Activated T-helper 17 cell treated with anti-CD3 and anti-CD28 coated beads, Interleukin-2, amount 50 U/mL, for 72 hours (primary cell): Measurements from ENCODE around the gene MDC1. TPM values are rescaled to one million over a fixed set of nuclear protein-coding genes. Genes with fewer than 3 reads are reported as not detected.
"Not testable (repeated sequence)": the region's sequence is repeated elsewhere in the genome, so short reads cannot be mapped to it uniquely, and the experiment has no call there.

Experiments used
- ATAC-seq: fragments of 150-1000 bp; cut with Tn5 transposase; replicated peaks from 2 replicates; pipeline ENCODE4 v1.10.0; 2021; ENCODE audit warnings: mild to moderate bottlenecking, moderate library complexity
- H3K27ac Mint-ChIP-seq: one replicate; pipeline ENCODE4 v1.8.0; 2022; ENCODE audit warnings: mixed read lengths
- H3K27me3 Mint-ChIP-seq: one replicate; pipeline ENCODE4 v1.8.0; 2022; ENCODE audit warnings: mixed read lengths
- H3K36me3 Mint-ChIP-seq: one replicate; pipeline ENCODE4 v1.8.0; 2022; ENCODE audit warnings: low read depth, mild to moderate bottlenecking, mixed read lengths
- H3K4me1 Mint-ChIP-seq: one replicate; pipeline ENCODE4 v1.8.0; 2022; ENCODE audit warnings: mixed read lengths
- H3K4me3 Mint-ChIP-seq: one replicate; pipeline ENCODE4 v1.8.0; 2022; ENCODE audit warnings: mild to moderate bottlenecking, mixed read lengths
- H3K9me3 Mint-ChIP-seq: one replicate; pipeline ENCODE4 v1.8.0; 2022; ENCODE audit warnings: mixed read lengths
- total RNA-seq, 2 donors: library from RNA; stranded (reverse); gene quantifications; one replicate each; pipeline ENCODE4 v1.2.3, GENCODE V29; 2022

MDC1 gene
- total RNA-seq, 2 donors from 2014 or later, result 57.4 to 82.1 TPM

- Mint-ChIP-seq H3K4me1 (peaks cover 47% of the 10 kb centered on the region), H3K36me3 (peaks cover 88% of the 10 kb centered on the region), H3K4me3 (peak overlapping the region; percentile 86), H3K27me3 (no peaks in the 10 kb centered on the region), H3K27ac (peak overlapping the region; percentile 95), H3K9me3 (peaks cover 3% of the 10 kb centered on the region)
- no peak for ATAC-seq
Observed at GRCh38 chr6:30741063-30741779, 24.1 kb upstream of the MDC1 start.

- ATAC-seq, result no peak
- Mint-ChIP-seq H3K36me3 (peaks cover 95% of the 10 kb centered on the region), H3K27me3 (no peaks in the 10 kb centered on the region), H3K27ac (peak overlapping the region; percentile 95), H3K9me3 (peaks cover 3% of the 10 kb centered on the region), H3K4me1 (peaks cover 51% of the 10 kb centered on the region), H3K4me3 (peak overlapping the region; percentile 86)
Observed at GRCh38 chr6:30740540-30740870, 23.4 kb upstream of the MDC1 start.

GRCh38 chr6:30738532-30738931 lies 21.5 kb upstream of the MDC1 start:
- ATAC-seq, result no peak
- H3K36me3 Mint-ChIP-seq, result peaks cover 97% of the 10 kb centered on the region
- no peak overlapping the region for H3K27ac Mint-ChIP-seq
- peaks cover 52% of the 10 kb centered on the region for H3K4me1 Mint-ChIP-seq
- H3K9me3 Mint-ChIP-seq, result peaks cover 3% of the 10 kb centered on the region
- no peaks in the 10 kb centered on the region for H3K27me3 Mint-ChIP-seq
- peak overlapping the region; percentile 86 for H3K4me3 Mint-ChIP-seq

GRCh38 chr6:30735668-30736314 lies 18.7 kb upstream of the MDC1 start:
- ATAC-seq, result peak; percentile 54
- H3K9me3 Mint-ChIP-seq, result peaks cover 3% of the 10 kb centered on the region
- H3K36me3 Mint-ChIP-seq, result peaks cover 96% of the 10 kb centered on the region
- peak overlapping the region; percentile 86 for H3K4me3 Mint-ChIP-seq
- H3K27me3 Mint-ChIP-seq, result no peaks in the 10 kb centered on the region
- peak overlapping the region; percentile 96 for H3K27ac Mint-ChIP-seq
- H3K4me1 Mint-ChIP-seq, result peaks cover 50% of the 10 kb centered on the region

GRCh38 chr6:30732237-30732943 lies 15.3 kb upstream of the MDC1 start:
- Mint-ChIP-seq H3K9me3 (peaks cover 3% of the 10 kb centered on the region), H3K4me3 (peak overlapping the region; percentile 26), H3K36me3 (peaks cover 98% of the 10 kb centered on the region), H3K4me1 (peaks cover 40% of the 10 kb centered on the region), H3K27me3 (no peaks in the 10 kb centered on the region), H3K27ac (no peak overlapping the region)
- no peak for ATAC-seq

GRCh38 chr6:30730601-30731435 lies 13.7 kb upstream of the MDC1 start:
- Mint-ChIP-seq H3K27me3 (no peaks in the 10 kb centered on the region), H3K27ac (peak overlapping the region; percentile 5), H3K36me3 (peaks cover 98% of the 10 kb centered on the region), H3K9me3 (no peaks in the 10 kb centered on the region), H3K4me1 (peaks cover 26% of the 10 kb centered on the region), H3K4me3 (peak overlapping the region; percentile 60)
- peak; percentile 65 for ATAC-seq

GRCh38 chr6:30727920-30728553 lies 11.0 kb upstream of the MDC1 start:
- Mint-ChIP-seq H3K4me1 (peaks cover 39% of the 10 kb centered on the region), H3K4me3 (no peak overlapping the region), H3K27ac (peak overlapping the region; percentile 32), H3K9me3 (no peaks in the 10 kb centered on the region), H3K27me3 (no peaks in the 10 kb centered on the region), H3K36me3 (peaks cover 100% of the 10 kb centered on the region)
- ATAC-seq, result no peak

GRCh38 chr6:30726506-30727413 lies 9.7 kb upstream of the MDC1 start:
- Mint-ChIP-seq H3K27me3 (no peaks in the 10 kb centered on the region), H3K9me3 (no peaks in the 10 kb centered on the region)

GRCh38 chr6:30725713-30726505 lies 8.8 kb upstream of the MDC1 start:
- ATAC-seq, result no peak
- Mint-ChIP-seq H3K27ac (no peak overlapping the region), H3K9me3 (no peaks in the 10 kb centered on the region), H3K4me1 (peaks cover 37% of the 10 kb centered on the region), H3K27me3 (no peaks in the 10 kb centered on the region), H3K4me3 (peak overlapping the region; percentile 99), H3K36me3 (peaks cover 100% of the 10 kb centered on the region)

More at GRCh38 chr6:30726506-30727413, 9.7 kb upstream of the MDC1 start:
- no peak overlapping the region for H3K27ac Mint-ChIP-seq
- peak overlapping the region; percentile 27 for H3K4me3 Mint-ChIP-seq
- H3K4me1 Mint-ChIP-seq, result peaks cover 39% of the 10 kb centered on the region
- ATAC-seq, result no peak
- peaks cover 100% of the 10 kb centered on the region for H3K36me3 Mint-ChIP-seq

- H3K27ac Mint-ChIP-seq, result peak overlapping the region; percentile 83
- H3K27me3 Mint-ChIP-seq, result no peaks in the 10 kb centered on the region
- H3K4me3 Mint-ChIP-seq, result peak overlapping the region; percentile 99
- ATAC-seq, result no peak
- H3K36me3 Mint-ChIP-seq, result peaks cover 100% of the 10 kb centered on the region
- H3K9me3 Mint-ChIP-seq, result no peaks in the 10 kb centered on the region
- peaks cover 30% of the 10 kb centered on the region for H3K4me1 Mint-ChIP-seq
Observed at GRCh38 chr6:30724906-30725667, 8.0 kb upstream of the MDC1 start.

GRCh38 chr6:30723843-30724741 lies 7.0 kb upstream of the MDC1 start:
- H3K27me3 Mint-ChIP-seq, ATAC-seq, H3K9me3 Mint-ChIP-seq: not testable (repeated sequence)
- Mint-ChIP-seq H3K4me1 (peaks cover 28% of the 10 kb centered on the region), H3K4me3 (peak overlapping the region; percentile 99), H3K27ac (peak overlapping the region; percentile 96), H3K36me3 (peaks cover 96% of the 10 kb centered on the region)
